T-helper 2 cell treated with Interferon-gamma antibody and Interleukin-4, amounts not matched to agents 5 μg/mL and 100 μg/mL, for 36 hours (primary cell): ENCODE results near the gene CHRNA4.
"Not testable (repeated sequence)": the region's sequence is repeated elsewhere in the genome, so short reads cannot be mapped to it uniquely, and the experiment has no call there.

Experiments
- DNase-seq: peaks from one replicate; pipeline ENCODE4 v3.0.0; 2021; ENCODE audit warnings: low spot score
- H3K27ac Mint-ChIP-seq: one replicate; pipeline ENCODE4 v1.8.0; 2021; ENCODE audit warnings: mild to moderate bottlenecking, mixed read lengths
- H3K27me3 Mint-ChIP-seq: one replicate; pipeline ENCODE4 v1.8.0; 2021; ENCODE audit warnings: low read depth, mixed read lengths
- H3K36me3 Mint-ChIP-seq: one replicate; pipeline ENCODE4 v1.8.0; 2021; ENCODE audit warnings: low read depth, mixed read lengths
- H3K4me1 Mint-ChIP-seq: one replicate; pipeline ENCODE4 v1.8.0; 2021; ENCODE audit warnings: low read depth, mixed read lengths
- H3K4me3 Mint-ChIP-seq: one replicate; pipeline ENCODE4 v1.8.0; 2022; ENCODE audit warnings: mild to moderate bottlenecking, moderate library complexity, mixed read lengths
- H3K9me3 Mint-ChIP-seq: one replicate; pipeline ENCODE4 v1.8.0; 2021; ENCODE audit warnings: mixed read lengths

Gene CHRNA4

DNA sequence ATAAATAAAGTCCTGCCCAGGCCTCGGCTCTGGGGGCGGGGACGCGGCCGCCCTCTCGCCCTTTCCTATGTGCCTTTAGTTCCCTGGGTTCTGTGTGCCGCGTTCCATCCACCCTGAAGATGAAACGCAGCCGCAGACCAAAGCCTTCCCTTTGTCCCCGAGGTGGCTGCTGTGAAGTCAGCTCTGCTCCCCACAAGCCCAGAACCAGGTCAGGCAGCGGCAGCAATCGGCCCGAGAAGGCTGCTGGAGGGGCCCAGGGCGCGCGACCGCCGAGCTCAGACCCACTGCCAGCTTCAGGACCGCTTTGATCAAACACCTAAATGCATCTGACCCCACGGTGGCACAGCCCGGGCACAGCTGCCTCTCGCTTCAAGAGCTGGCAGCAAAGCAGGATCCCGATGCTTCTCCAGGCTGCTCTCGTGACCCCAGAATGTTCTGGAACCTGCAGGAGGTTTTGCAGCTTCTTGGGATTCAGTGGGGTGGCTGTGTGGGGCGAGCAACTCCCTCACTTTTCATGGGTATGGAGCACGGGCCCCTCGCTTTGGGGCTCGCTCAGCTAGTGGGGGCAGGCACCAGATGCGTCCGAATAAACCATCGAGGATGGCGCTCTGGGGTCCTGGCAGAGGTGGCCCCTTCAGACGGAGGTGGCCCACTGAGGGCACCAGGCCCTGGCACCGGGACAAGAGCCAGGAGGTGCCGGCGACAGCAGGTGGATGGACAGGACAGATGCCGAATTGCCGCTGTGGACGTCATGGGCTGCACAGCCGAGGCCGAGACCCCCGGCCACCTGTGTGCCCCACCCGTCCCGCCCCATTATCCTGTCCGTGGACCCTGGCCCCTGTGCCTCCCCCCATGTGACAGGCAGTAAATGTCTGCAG is 13.0 kb downstream of the CHRNA4 start:
- no peak for DNase-seq
- H3K4me1 Mint-ChIP-seq: no peaks in the 10 kb centered on the region

DNA sequence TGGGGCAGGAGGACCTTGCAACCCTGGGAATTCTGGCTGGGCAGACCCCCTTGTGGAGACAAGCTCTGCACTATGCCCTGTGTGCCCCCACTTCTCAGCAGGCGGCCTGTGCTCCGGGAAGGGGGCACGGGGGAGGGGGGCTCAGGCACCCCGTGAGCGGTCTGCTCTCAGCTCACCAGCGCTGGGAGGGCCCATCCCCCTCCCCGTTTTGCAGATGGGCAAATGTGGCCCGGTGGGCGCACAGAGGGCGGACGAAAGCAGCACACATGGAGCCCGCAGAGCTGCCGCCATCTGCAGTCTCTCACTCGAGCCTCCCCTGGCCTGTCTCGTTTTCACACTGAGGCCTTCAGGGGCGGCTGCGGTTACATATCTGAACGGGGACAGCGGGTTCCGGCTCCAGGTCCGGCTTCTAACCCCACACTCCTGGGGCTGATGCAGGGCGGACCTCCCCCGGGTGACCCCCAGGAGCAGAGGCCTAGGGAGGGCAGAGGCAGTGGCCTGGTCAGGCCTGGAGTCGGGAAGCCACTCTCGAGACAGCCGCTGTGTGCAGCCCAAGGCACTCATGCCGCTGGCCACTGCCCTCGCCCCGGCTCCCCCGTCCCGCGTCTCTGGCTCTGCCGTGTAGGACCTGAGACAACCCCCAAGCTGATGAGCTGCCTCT is 13.9 kb downstream of the CHRNA4 start:
- no peak for DNase-seq
- Mint-ChIP-seq H3K9me3 (peaks cover 8% of the 10 kb centered on the region), H3K4me1 (no peaks in the 10 kb centered on the region), H3K36me3 (no peaks in the 10 kb centered on the region), H3K27me3 (no peaks in the 10 kb centered on the region), H3K27ac (no peak overlapping the region), H3K4me3 (no peak overlapping the region)

More for the DNA sequence above, 13.0 kb downstream of the CHRNA4 start:
- Mint-ChIP-seq H3K9me3 (peaks cover 8% of the 10 kb centered on the region), H3K27me3 (no peaks in the 10 kb centered on the region), H3K27ac (no peak overlapping the region), H3K36me3 (no peaks in the 10 kb centered on the region), H3K4me3 (no peak overlapping the region)

DNA sequence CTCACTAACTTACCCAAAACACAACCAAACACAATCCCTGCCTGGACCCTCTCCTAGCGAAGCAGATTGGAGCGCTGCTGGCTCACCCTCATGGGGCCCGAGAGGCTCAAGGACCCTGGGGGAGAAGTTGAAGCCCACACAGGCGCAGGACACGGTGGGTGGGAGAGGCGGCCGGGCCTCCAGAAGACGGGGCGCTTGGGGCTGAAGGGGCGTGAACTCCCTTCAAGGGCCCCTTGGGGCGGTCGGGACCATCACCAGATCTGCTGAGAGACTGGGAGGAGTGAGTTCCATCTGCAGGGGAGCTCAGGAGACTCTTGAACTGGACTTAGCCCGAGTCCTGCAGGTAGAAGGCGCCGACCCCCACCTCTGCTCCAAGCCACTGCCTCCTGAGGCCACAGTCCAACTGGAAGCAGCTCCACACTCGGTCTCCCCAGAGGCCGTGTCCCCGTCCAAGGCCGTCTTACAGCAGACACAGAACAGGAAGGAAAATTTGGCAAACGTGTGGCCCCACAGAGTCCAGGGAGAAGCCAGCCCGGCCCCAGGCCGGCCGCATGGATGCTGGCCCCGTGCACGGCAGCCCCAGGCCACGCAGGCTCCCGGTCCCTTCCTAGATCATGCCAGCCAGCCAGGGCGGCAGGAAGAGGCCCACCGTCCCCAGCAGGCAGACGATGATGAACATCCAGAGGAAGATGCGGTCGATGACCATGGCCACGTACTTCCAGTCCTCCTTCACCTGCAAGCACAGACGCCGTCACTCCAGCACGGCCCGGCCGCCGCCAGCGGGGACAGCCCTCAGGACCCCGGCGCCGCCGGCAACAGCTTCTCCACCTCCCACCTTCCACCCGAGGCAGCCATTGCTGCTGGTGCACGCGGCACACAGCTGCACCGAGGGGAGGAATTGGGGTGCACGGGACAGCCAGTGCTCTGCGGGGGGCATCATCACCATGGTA is 14.7 kb downstream of the CHRNA4 start:
- no peaks in the 10 kb centered on the region for H3K4me1 Mint-ChIP-seq
- H3K27me3 Mint-ChIP-seq: no peaks in the 10 kb centered on the region
- no peak for DNase-seq
- H3K27ac Mint-ChIP-seq: no peak overlapping the region
- H3K4me3 Mint-ChIP-seq: no peak overlapping the region
- no peaks in the 10 kb centered on the region for H3K36me3 Mint-ChIP-seq
- peaks cover 8% of the 10 kb centered on the region for H3K9me3 Mint-ChIP-seq

DNA sequence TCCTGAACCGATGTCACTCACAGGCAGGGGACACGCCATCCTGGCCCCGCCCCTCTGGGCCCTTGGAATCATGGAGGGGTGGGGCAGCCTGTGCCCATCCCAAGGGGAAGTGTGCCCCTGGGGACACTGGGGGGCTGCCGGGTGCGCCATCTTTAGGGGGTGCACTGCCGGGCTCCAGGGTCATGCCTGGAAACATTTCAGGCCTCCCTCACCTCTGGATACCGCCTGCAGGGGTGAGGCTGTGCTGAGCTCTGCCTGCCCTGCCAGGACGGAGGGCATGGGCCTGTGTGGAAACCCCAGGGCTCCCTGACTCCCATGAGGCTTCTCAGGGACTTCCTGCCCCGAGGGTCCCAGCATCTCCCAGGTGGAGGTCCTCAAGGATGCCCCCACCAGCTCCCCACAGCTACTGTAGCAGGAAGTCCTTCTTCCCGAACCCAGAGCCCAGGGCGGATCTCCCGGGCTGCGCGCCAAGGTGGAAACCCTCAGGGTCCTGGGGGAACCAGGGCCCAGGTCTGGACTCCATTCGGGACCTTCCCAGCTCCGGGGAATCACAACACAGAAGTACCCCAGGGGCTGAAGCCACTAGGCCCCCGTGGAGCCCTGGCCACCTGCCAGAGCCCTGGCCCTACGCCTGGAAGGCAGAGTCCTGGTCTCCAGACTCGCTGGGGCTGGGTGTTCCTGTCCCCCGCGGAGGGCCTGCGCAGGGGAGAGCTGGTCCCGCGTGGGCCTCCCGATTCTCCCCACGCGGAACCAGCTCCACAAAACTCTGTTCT is 15.6 kb downstream of the CHRNA4 start:
- H3K4me1 Mint-ChIP-seq: no peaks in the 10 kb centered on the region
- H3K27me3 Mint-ChIP-seq: no peaks in the 10 kb centered on the region
- no peaks in the 10 kb centered on the region for H3K36me3 Mint-ChIP-seq
- H3K4me3 Mint-ChIP-seq: no peak overlapping the region
- DNase-seq: no peak
- no peak overlapping the region for H3K27ac Mint-ChIP-seq
- H3K9me3 Mint-ChIP-seq: peaks cover 4% of the 10 kb centered on the region

DNA sequence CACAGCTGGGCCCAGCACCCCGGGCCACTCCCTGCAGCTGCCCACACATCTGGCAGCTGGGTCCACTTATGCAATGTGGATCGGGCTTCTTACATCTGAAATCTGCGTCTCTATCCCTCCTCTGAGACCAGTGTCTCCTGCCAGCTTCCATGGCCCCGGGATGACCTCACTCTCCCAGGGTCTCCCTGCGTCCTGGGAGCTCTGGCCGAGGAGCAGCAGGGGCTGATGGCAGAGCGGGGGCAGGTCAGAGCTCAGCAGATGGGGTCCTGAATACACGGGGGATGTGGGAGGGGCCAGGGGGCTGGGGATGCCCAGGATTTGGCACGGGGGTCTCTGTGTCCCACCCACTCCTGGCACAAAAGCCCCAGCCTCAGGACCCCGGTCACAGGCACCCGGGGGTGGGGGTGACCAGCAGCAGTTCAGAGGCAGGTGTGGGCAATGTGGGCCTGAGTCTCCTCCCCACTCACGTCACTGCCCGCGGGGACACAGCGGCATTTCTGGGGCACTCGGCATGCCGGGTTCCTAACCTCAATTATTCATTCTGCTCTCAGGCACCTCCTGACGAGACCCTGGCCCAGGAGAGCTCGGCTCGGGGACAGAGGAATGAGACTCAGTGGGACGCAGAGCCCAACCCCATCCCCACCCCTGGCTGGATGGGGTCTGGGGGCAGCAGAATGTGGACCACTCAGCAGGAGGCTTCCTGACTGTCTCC is 16.4 kb downstream of the CHRNA4 start:
- peaks cover 6% of the 10 kb centered on the region for H3K9me3 Mint-ChIP-seq
- H3K36me3 Mint-ChIP-seq: no peaks in the 10 kb centered on the region
- no peak overlapping the region for H3K4me3 Mint-ChIP-seq
- no peak overlapping the region for H3K27ac Mint-ChIP-seq
- H3K27me3 Mint-ChIP-seq: no peaks in the 10 kb centered on the region
- H3K4me1 Mint-ChIP-seq: no peaks in the 10 kb centered on the region
- no peak for DNase-seq

DNA sequence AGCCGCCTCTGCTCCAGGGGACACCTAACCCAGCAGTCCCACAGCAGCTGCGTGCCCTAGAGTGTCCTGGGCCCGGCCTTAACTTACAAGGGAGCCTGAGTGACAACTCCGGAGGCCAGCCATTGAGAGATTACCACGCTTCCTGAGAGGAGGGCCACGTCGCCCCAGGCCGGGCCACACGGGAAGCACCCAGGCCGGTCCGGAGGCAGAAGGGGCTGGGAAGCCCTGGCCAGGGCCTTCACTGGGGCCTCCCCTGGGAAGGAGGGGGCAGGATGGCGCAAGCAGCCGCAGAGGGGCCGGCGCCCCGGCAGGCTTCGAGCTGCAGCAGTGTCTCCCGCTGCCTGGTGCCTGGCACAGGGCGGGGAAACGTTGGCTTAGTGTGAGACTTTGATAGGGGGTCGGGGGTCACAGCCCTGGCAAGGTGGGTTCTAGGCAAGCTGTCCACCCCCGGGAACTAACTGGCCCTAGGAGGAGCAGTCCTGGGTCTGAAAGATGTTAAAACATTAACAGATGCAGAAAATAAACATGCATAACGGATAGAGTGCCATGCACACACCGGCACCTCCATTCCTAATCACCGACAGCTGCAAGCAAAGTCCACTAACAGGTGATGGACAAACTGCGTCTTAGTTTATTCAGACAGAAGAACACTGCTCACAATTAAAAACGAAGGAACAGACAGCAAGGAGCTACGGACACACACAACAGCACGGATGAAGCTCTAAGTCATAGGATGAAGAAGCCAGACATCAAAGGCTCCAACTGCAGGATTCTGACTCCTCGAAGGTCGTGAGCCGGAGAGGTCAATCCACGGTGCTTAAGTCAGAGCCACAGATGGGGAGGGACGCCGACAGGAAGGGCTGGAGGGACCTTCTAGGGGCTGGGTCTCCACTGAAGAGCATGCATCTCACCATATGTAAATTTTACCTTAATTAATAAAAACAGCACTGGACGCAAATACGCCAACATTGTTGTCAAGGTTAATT is 17.4 kb downstream of the CHRNA4 start:
- no peaks in the 10 kb centered on the region for H3K36me3 Mint-ChIP-seq
- H3K9me3 Mint-ChIP-seq: peaks cover 14% of the 10 kb centered on the region
- no peak for DNase-seq
- no peaks in the 10 kb centered on the region for H3K4me1 Mint-ChIP-seq
- H3K27ac Mint-ChIP-seq: no peak overlapping the region
- H3K27me3 Mint-ChIP-seq: no peaks in the 10 kb centered on the region
- no peak overlapping the region for H3K4me3 Mint-ChIP-seq

- no peaks in the 10 kb centered on the region for H3K36me3 Mint-ChIP-seq
- H3K27me3 Mint-ChIP-seq: no peaks in the 10 kb centered on the region
- H3K4me1 Mint-ChIP-seq: no peaks in the 10 kb centered on the region
- H3K27ac Mint-ChIP-seq: no peak overlapping the region
- H3K4me3 Mint-ChIP-seq: no peak overlapping the region
- DNase-seq: no peak
- peaks cover 18% of the 10 kb centered on the region for H3K9me3 Mint-ChIP-seq
Measured at GRCh38 chr20:63342561-63343459, 18.3 kb downstream of the CHRNA4 start.

- H3K27ac Mint-ChIP-seq, H3K27me3 Mint-ChIP-seq, DNase-seq, H3K36me3 Mint-ChIP-seq, H3K4me3 Mint-ChIP-seq, H3K4me1 Mint-ChIP-seq: not testable (repeated sequence)
- H3K9me3 Mint-ChIP-seq: peaks cover 18% of the 10 kb centered on the region
Measured at GRCh38 chr20:63340158-63340688, 20.9 kb downstream of the CHRNA4 start.

DNA sequence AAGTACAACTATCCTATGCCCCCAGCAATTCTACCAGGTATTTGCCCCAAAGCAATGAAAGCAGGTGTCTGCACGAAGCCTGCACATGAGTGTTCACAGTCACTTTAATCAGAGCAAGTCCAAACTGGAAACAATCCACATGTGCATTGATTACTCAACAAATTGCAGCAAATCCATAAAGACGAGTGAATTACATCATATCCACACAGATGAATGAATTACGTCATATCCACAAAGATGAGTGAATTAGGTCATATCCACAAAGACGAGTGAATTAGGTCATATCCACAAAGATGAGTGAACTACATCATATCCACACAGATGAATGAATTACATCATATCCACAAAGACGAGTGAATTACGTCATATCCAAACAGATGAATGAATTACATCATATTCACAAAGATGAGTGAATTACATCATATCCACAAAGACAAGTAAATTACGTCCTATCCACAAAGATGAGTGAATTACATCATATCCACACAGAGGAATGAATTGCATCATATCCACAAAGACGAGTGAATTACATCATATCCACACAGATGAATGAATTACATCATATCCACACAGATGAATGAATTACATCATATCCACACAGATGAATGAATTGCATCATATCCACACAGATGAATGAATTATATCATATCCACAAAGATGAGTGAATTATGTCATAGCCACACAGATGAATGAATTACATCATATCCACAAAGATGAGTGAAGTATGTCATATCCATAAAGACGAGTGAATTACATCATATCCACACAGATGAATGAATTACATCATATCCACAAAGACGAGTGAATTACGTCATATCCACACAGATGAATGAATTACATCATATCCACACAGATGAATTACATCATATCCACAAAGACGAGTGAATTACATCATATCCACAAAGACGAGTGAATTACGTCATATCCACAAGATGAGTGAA is 21.7 kb downstream of the CHRNA4 start:
- H3K9me3 Mint-ChIP-seq: peaks cover 18% of the 10 kb centered on the region
- not testable (repeated sequence) for H3K4me1 Mint-ChIP-seq, H3K27me3 Mint-ChIP-seq, H3K27ac Mint-ChIP-seq, H3K4me3 Mint-ChIP-seq, H3K36me3 Mint-ChIP-seq, DNase-seq

- no peaks in the 10 kb centered on the region for H3K36me3 Mint-ChIP-seq
- no peak for DNase-seq
- H3K4me1 Mint-ChIP-seq: no peaks in the 10 kb centered on the region
- H3K4me3 Mint-ChIP-seq: no peak overlapping the region
- H3K9me3 Mint-ChIP-seq: peaks cover 18% of the 10 kb centered on the region
- no peak overlapping the region for H3K27ac Mint-ChIP-seq
- peaks cover 3% of the 10 kb centered on the region for H3K27me3 Mint-ChIP-seq
Measured at GRCh38 chr20:63337786-63338420, 23.2 kb downstream of the CHRNA4 start.
